HTERT RPE-1 (cell line): ENCODE results near the gene MCCD1.

ENCODE experiments used
- in situ Hi-C: fragments of 300-500 bp; cut with MboI; formaldehyde crosslinking; loops from 4 replicates; pipeline ENCODE4 v1.14.3; 2020; ENCODE audit warnings: low sequenced_read_pairs

MCCD1 gene

DNA sequence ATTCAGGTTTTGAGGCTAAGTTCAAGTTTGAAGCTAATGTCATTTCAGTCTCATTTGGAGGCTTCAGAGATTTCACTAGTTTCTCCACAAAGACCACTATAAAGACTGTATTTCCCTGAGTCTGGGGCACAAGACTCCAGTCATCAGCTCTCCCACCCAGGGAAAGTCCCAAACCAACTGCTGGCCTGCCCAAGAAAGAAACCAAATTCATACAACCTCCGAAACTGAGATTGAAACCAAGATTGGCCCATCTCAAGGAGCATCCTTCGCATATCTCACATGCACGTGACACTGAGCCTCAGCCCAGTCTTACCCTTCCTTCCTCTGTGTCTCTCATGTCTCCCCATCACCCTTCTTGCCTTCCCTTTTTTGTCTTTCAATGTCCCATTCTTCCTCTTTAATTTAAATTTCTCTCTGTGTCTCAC lies 39.8 kb downstream of the MCCD1 start:
- in situ Hi-C loops, result no loop called here

DNA sequence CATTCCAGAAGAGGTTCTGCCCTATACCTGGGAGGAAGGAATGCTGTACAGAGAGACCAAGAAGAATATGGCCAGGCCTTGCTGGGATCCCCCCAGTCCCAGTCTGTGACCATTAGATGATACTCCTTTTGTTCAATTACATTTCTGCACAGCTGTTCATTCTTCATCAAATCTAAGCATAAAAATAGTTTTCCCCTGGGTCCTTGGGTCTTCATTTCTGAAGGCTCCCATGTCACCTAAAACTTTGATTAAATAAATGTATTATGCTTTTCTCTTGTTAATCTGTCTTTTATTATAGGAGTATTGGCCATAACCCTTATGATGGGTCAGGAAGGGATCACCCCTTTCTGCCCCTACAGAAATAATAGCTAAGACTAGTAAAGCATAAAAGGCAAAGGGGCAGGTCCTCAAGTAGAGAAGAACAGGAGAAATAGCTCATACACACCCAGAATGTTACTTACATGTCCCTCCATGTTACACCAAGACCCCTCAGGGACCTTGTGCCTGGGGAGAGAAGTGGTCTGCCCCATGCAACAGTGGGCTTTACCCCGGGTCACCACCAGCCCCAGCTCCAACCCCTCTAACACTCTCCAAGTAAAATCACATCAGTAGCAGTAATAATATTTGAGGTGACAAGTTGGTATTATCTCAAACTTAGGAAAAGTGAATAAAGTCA lies 41.2 kb downstream of the MCCD1 start:
- in situ Hi-C loops, result no loop called here

DNA sequence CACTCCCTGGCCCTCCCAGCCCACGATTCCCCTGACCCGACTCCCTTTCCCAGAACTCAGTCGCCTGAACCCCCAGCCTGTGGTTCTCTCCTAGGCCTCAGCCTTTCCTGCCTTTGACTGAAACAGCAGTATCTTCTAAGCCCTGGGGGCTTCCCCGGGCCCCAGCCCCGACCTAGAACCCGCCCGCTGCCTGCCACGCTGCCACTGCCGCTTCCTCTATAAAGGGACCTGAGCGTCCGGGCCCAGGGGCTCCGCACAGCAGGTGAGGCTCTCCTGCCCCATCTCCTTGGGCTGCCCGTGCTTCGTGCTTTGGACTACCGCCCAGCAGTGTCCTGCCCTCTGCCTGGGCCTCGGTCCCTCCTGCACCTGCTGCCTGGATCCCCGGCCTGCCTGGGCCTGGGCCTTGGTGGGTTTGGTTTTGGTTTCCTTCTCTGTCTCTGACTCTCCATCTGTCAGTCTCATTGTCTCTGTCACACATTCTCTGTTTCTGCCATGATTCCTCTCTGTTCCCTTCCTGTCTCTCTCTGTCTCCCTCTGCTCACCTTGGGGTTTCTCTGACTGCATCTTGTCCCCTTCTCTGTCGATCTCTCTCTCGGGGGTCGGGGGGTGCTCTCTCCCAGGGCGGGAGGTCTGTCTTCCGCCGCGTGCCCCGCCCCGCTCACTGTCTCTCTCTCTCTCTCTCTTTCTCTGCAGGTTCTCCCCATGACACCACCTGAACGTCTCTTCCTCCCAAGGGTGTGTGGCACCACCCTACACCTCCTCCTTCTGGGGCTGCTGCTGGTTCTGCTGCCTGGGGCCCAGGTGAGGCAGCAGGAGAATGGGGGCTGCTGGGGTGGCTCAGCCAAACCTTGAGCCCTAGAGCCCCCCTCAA lies 43.5 kb downstream of the MCCD1 start, which contains the start of gene LTA:
TSS of gene LTA (plus strand) at position 249 of the 871 bp plus-strand sequence. CDS start at position 703, 454 bp downstream.
- in situ Hi-C loops, result no loop called here

DNA sequence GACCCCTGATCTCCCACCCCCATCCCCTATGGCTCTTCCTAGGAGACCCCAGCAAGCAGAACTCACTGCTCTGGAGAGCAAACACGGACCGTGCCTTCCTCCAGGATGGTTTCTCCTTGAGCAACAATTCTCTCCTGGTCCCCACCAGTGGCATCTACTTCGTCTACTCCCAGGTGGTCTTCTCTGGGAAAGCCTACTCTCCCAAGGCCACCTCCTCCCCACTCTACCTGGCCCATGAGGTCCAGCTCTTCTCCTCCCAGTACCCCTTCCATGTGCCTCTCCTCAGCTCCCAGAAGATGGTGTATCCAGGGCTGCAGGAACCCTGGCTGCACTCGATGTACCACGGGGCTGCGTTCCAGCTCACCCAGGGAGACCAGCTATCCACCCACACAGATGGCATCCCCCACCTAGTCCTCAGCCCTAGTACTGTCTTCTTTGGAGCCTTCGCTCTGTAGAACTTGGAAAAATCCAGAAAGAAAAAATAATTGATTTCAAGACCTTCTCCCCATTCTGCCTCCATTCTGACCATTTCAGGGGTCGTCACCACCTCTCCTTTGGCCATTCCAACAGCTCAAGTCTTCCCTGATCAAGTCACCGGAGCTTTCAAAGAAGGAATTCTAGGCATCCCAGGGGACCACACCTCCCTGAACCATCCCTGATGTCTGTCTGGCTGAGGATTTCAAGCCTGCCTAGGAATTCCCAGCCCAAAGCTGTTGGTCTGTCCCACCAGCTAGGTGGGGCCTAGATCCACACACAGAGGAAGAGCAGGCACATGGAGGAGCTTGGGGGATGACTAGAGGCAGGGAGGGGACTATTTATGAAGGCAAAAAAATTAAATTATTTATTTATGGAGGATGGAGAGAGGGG lies 44.7 kb downstream of the MCCD1 start:
- in situ Hi-C loops, result no loop called here

DNA sequence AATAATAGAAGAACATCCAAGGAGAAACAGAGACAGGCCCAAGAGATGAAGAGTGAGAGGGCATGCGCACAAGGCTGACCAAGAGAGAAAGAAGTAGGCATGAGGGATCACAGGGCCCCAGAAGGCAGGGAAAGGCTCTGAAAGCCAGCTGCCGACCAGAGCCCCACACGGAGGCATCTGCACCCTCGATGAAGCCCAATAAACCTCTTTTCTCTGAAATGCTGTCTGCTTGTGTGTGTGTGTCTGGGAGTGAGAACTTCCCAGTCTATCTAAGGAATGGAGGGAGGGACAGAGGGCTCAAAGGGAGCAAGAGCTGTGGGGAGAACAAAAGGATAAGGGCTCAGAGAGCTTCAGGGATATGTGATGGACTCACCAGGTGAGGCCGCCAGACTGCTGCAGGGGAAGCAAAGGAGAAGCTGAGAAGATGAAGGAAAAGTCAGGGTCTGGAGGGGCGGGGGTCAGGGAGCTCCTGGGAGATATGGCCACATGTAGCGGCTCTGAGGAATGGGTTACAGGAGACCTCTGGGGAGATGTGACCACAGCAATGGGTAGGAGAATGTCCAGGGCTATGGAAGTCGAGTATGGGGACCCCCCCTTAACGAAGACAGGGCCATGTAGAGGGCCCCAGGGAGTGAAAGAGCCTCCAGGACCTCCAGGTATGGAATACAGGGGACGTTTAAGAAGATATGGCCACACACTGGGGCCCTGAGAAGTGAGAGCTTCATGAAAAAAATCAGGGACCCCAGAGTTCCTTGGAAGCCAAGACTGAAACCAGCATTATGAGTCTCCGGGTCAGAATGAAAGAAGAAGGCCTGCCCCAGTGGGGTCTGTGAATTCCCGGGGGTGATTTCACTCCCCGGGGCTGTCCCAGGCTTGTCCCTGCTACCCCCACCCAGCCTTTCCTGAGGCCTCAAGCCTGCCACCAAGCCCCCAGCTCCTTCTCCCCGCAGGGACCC lies 45.6 kb downstream of the MCCD1 start:
- in situ Hi-C loops, result no loop called here

DNA sequence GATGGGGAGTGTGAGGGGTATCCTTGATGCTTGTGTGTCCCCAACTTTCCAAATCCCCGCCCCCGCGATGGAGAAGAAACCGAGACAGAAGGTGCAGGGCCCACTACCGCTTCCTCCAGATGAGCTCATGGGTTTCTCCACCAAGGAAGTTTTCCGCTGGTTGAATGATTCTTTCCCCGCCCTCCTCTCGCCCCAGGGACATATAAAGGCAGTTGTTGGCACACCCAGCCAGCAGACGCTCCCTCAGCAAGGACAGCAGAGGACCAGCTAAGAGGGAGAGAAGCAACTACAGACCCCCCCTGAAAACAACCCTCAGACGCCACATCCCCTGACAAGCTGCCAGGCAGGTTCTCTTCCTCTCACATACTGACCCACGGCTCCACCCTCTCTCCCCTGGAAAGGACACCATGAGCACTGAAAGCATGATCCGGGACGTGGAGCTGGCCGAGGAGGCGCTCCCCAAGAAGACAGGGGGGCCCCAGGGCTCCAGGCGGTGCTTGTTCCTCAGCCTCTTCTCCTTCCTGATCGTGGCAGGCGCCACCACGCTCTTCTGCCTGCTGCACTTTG lies 46.7 kb downstream of the MCCD1 start, which contains the start of gene TNF:
TSS of gene TNF (plus strand) at position 231 of the 567 bp plus-strand sequence. CDS start at position 408, 177 bp downstream.
- in situ Hi-C loops, result no loop called here

DNA sequence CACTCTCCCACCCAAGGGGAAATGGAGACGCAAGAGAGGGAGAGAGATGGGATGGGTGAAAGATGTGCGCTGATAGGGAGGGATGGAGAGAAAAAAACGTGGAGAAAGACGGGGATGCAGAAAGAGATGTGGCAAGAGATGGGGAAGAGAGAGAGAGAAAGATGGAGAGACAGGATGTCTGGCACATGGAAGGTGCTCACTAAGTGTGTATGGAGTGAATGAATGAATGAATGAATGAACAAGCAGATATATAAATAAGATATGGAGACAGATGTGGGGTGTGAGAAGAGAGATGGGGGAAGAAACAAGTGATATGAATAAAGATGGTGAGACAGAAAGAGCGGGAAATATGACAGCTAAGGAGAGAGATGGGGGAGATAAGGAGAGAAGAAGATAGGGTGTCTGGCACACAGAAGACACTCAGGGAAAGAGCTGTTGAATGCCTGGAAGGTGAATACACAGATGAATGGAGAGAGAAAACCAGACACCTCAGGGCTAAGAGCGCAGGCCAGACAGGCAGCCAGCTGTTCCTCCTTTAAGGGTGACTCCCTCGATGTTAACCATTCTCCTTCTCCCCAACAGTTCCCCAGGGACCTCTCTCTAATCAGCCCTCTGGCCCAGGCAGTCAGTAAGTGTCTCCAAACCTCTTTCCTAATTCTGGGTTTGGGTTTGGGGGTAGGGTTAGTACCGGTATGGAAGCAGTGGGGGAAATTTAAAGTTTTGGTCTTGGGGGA lies 47.4 kb downstream of the MCCD1 start:
- in situ Hi-C loops, result no loop called here

DNA sequence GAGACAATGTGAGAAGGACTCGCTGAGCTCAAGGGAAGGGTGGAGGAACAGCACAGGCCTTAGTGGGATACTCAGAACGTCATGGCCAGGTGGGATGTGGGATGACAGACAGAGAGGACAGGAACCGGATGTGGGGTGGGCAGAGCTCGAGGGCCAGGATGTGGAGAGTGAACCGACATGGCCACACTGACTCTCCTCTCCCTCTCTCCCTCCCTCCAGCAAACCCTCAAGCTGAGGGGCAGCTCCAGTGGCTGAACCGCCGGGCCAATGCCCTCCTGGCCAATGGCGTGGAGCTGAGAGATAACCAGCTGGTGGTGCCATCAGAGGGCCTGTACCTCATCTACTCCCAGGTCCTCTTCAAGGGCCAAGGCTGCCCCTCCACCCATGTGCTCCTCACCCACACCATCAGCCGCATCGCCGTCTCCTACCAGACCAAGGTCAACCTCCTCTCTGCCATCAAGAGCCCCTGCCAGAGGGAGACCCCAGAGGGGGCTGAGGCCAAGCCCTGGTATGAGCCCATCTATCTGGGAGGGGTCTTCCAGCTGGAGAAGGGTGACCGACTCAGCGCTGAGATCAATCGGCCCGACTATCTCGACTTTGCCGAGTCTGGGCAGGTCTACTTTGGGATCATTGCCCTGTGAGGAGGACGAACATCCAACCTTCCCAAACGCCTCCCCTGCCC lies 48.3 kb downstream of the MCCD1 start:
- in situ Hi-C loops, result no loop called here

DNA sequence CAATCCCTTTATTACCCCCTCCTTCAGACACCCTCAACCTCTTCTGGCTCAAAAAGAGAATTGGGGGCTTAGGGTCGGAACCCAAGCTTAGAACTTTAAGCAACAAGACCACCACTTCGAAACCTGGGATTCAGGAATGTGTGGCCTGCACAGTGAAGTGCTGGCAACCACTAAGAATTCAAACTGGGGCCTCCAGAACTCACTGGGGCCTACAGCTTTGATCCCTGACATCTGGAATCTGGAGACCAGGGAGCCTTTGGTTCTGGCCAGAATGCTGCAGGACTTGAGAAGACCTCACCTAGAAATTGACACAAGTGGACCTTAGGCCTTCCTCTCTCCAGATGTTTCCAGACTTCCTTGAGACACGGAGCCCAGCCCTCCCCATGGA lies 48.8 kb downstream of the MCCD1 start:
- in situ Hi-C loops, result no loop called here

DNA sequence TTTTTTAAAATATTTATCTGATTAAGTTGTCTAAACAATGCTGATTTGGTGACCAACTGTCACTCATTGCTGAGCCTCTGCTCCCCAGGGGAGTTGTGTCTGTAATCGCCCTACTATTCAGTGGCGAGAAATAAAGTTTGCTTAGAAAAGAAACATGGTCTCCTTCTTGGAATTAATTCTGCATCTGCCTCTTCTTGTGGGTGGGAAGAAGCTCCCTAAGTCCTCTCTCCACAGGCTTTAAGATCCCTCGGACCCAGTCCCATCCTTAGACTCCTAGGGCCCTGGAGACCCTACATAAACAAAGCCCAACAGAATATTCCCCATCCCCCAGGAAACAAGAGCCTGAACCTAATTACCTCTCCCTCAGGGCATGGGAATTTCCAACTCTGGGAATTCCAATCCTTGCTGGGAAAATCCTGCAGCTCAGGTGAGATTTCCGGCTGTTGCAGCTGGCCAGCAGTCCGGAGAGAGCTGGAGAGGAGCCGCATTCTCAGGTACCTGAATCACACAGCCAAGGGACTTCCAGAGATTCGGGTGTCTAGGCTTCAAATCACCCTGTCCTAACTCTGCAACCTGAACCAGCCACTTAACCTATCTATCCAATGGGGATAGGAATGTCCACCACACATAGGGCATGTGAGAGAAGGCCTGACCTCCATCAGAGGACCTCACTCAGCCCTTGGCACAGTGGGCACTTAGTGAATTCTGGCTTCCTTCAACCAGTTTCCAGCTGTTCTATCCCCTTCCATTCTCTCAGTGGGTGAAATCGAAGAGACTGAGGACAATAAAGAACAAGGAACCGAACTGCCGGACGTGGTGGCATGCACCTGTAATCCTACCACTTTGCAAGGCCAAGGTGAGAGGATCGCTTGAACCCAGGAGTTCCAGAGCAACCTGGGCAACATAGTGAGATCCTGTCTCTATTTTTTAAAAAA lies 49.7 kb downstream of the MCCD1 start:
- in situ Hi-C loops, result no loop called here

DNA sequence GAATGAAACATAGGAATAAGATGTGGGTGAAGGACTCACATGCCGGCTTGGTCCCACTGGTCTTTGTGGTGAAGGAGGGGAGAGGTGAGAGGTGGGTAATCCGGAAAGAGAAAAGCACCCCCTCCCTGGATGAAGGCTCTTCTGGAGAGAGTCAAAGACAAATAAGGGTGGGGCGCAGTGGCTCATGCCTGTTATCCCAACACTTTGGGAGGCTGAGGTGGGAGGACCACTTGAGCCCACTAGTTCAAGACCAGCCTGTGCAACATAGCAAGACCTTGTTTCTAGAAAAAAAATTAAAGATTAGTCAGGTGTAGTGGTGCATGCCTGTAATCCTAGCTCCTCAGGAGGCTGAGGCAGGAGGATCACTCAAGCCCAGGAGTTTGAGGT lies 50.4 kb downstream of the MCCD1 start:
- in situ Hi-C loops, result no loop called here
